Hepatocyte (in vitro differentiated cells): Measurements from ENCODE around the gene LDB2.

ENCODE experiments used
- EZH2 ChIP-seq: fragments of 200-600 bp; sonication (generic); IDR thresholded peaks from 2 replicates; pipeline ENCODE4 v1.6.1; 2016; ENCODE audit warnings: antibody characterized with exemption, mild to moderate bottlenecking, borderline replicate concordance
- EZH2phosphoT487 ChIP-seq: fragments of 200-600 bp; sonication (generic); IDR thresholded peaks from one replicate; pipeline ENCODE4 v1.6.1; 2018; ENCODE audit warnings: antibody characterized with exemption, mild to moderate bottlenecking, low read depth, moderate library complexity; ENCODE audit not compliant: unreplicated experiment, severe bottlenecking
- TF ChIP-seq, protein P1 (sequence below): fragments of 200-600 bp; sonication (generic); IDR thresholded peaks from 2 replicates; pipeline ENCODE4 v1.5.1; 2016; ENCODE audit warnings: antibody characterized with exemption, mild to moderate bottlenecking; ENCODE audit not compliant: poor library complexity

GRCh38 chr4:16461362-16461761 lies 437.1 kb downstream of the LDB2 start:
- TF ChIP-seq, protein P1, sequence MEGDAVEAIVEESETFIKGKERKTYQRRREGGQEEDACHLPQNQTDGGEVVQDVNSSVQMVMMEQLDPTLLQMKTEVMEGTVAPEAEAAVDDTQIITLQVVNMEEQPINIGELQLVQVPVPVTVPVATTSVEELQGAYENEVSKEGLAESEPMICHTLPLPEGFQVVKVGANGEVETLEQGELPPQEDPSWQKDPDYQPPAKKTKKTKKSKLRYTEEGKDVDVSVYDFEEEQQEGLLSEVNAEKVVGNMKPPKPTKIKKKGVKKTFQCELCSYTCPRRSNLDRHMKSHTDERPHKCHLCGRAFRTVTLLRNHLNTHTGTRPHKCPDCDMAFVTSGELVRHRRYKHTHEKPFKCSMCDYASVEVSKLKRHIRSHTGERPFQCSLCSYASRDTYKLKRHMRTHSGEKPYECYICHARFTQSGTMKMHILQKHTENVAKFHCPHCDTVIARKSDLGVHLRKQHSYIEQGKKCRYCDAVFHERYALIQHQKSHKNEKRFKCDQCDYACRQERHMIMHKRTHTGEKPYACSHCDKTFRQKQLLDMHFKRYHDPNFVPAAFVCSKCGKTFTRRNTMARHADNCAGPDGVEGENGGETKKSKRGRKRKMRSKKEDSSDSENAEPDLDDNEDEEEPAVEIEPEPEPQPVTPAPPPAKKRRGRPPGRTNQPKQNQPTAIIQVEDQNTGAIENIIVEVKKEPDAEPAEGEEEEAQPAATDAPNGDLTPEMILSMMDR, result no peak
- TF ChIP-seq EZH2phosphoT487, result no peak
- TF ChIP-seq EZH2, result no peak
